ENCODE results near the gene HDAC6. TPM values are rescaled to one million over a fixed set of nuclear protein-coding genes. Genes with fewer than 3 reads are reported as not detected.

HDAC6 gene
- total and polyA plus RNA-seq, 5 donors from 2014 or later = 12.6 to 86.6 (median 18.5) TPM

GRCh38 chrX:48772602-48773001, 29.3 kb upstream of the HDAC6 start:
- Mint-ChIP-seq H3K4me3 (no peak overlapping the region), H3K9me3 (no peaks in the 10 kb centered on the region), H3K27ac (no peak overlapping the region)

GRCh38 chrX:48776818-48777439, 24.9 kb upstream of the HDAC6 start:
- H3K4me3 Mint-ChIP-seq = no peak overlapping the region
- Histone ChIP-seq H3K9me3 (ENCODE audit: control insufficient read depth in 2 of 2, low read length in 2 of 2) (no peaks in the 10 kb centered on the region), H3K4me3 (ENCODE audit: low read depth, low read length) (no peak overlapping the region), H3K27ac (ENCODE audit: insufficient read depth, low read length, poor library complexity, severe bottlenecking) (no peak overlapping the region), H3K36me3 (ENCODE audit: control insufficient read depth, insufficient read depth, low read length) (no peaks in the 10 kb centered on the region), H3K27me3 (ENCODE audit: control insufficient read depth, insufficient read depth, low read length) (no peaks in the 10 kb centered on the region), H3K4me1 (ENCODE audit: control insufficient read depth, insufficient read depth, low read length, poor library complexity, severe bottlenecking) (no peaks in the 10 kb centered on the region)
- ATAC-seq (ENCODE audit: low read depth in 2 of 2) = no peak
- no peak for DNase-seq
- H3K4me1 Mint-ChIP-seq = no peaks in the 10 kb centered on the region
- no peaks in the 10 kb centered on the region for H3K36me3 Mint-ChIP-seq
- H3K9me3 Mint-ChIP-seq = no peaks in the 10 kb centered on the region
- no peak overlapping the region for H3K27ac Mint-ChIP-seq
- H3K27me3 Mint-ChIP-seq = no peaks in the 10 kb centered on the region

More at GRCh38 chrX:48772602-48773001, 29.3 kb upstream of the HDAC6 start:
- Mint-ChIP-seq H3K36me3 (no peaks in the 10 kb centered on the region), H3K27me3 (no peaks in the 10 kb centered on the region), H3K4me1 (no peaks in the 10 kb centered on the region)
- Histone ChIP-seq H3K4me3 (ENCODE audit: low read depth, low read length) (no peak overlapping the region), H3K27ac (ENCODE audit: insufficient read depth, low read length, poor library complexity, severe bottlenecking) (no peak overlapping the region), H3K4me1 (ENCODE audit: control insufficient read depth, insufficient read depth, low read length, poor library complexity, severe bottlenecking) (no peaks in the 10 kb centered on the region), H3K36me3 (ENCODE audit: control insufficient read depth, insufficient read depth, low read length) (no peaks in the 10 kb centered on the region), H3K9me3 (ENCODE audit: control insufficient read depth in 2 of 2, low read length in 2 of 2) (no peaks in the 10 kb centered on the region), H3K27me3 (ENCODE audit: control insufficient read depth, insufficient read depth, low read length) (no peaks in the 10 kb centered on the region)
- ATAC-seq (ENCODE audit: low read depth in 2 of 2) = no peak
- DNase-seq = no peak

GRCh38 chrX:48779399-48779798, 22.5 kb upstream of the HDAC6 start:
- Mint-ChIP-seq H3K36me3 (no peaks in the 10 kb centered on the region), H3K9me3 (no peaks in the 10 kb centered on the region), H3K4me1 (no peaks in the 10 kb centered on the region), H3K27me3 (no peaks in the 10 kb centered on the region), H3K4me3 (no peak overlapping the region), H3K27ac (no peak overlapping the region)
- Histone ChIP-seq H3K4me3 (ENCODE audit: low read depth, low read length) (no peak overlapping the region), H3K27me3 (ENCODE audit: control insufficient read depth, insufficient read depth, low read length) (no peaks in the 10 kb centered on the region), H3K27ac (ENCODE audit: insufficient read depth, low read length, poor library complexity, severe bottlenecking) (no peak overlapping the region), H3K9me3 (ENCODE audit: control insufficient read depth in 2 of 2, low read length in 2 of 2) (no peaks in the 10 kb centered on the region), H3K36me3 (ENCODE audit: control insufficient read depth, insufficient read depth, low read length) (no peaks in the 10 kb centered on the region), H3K4me1 (ENCODE audit: control insufficient read depth, insufficient read depth, low read length, poor library complexity, severe bottlenecking) (no peaks in the 10 kb centered on the region)
- no peak for DNase-seq
- no peak for ATAC-seq (ENCODE audit: low read depth in 2 of 2)

GRCh38 chrX:48781705-48782104, 20.2 kb upstream of the HDAC6 start:
- Histone ChIP-seq H3K4me1 (ENCODE audit: control insufficient read depth, insufficient read depth, low read length, poor library complexity, severe bottlenecking) (no peaks in the 10 kb centered on the region), H3K27ac (ENCODE audit: insufficient read depth, low read length, poor library complexity, severe bottlenecking) (no peak overlapping the region), H3K4me3 (ENCODE audit: low read depth, low read length) (no peak overlapping the region), H3K36me3 (ENCODE audit: control insufficient read depth, insufficient read depth, low read length) (no peaks in the 10 kb centered on the region), H3K27me3 (ENCODE audit: control insufficient read depth, insufficient read depth, low read length) (no peaks in the 10 kb centered on the region), H3K9me3 (ENCODE audit: control insufficient read depth in 2 of 2, low read length in 2 of 2) (no peaks in the 10 kb centered on the region)
- Mint-ChIP-seq H3K36me3 (no peaks in the 10 kb centered on the region), H3K9me3 (no peaks in the 10 kb centered on the region), H3K27ac (no peak overlapping the region), H3K4me3 (no peak overlapping the region), H3K27me3 (no peaks in the 10 kb centered on the region), H3K4me1 (no peaks in the 10 kb centered on the region)
- ATAC-seq (ENCODE audit: low read depth in 2 of 2) = no peak
- DNase-seq = no peak

- Histone ChIP-seq H3K4me3 (ENCODE audit: low read depth, low read length) (no peak overlapping the region), H3K4me1 (ENCODE audit: control insufficient read depth, insufficient read depth, low read length, poor library complexity, severe bottlenecking) (no peaks in the 10 kb centered on the region), H3K27ac (ENCODE audit: insufficient read depth, low read length, poor library complexity, severe bottlenecking) (no peak overlapping the region), H3K9me3 (ENCODE audit: control insufficient read depth in 2 of 2, low read length in 2 of 2) (no peaks in the 10 kb centered on the region), H3K36me3 (ENCODE audit: control insufficient read depth, insufficient read depth, low read length) (no peaks in the 10 kb centered on the region), H3K27me3 (ENCODE audit: control insufficient read depth, insufficient read depth, low read length) (no peaks in the 10 kb centered on the region)
- H3K36me3 Mint-ChIP-seq = no peaks in the 10 kb centered on the region
- no peak overlapping the region for H3K4me3 Mint-ChIP-seq
- peak overlapping the region in 1 of 3 donors; percentile 49 for H3K27ac Mint-ChIP-seq
- no peaks in the 10 kb centered on the region for H3K9me3 Mint-ChIP-seq
- no peak for ATAC-seq (ENCODE audit: low read depth in 2 of 2)
- no peaks in the 10 kb centered on the region for H3K27me3 Mint-ChIP-seq
- DNase-seq = no peak
- no peaks in the 10 kb centered on the region for H3K4me1 Mint-ChIP-seq
These were observed 19.7 kb upstream of the HDAC6 start for GRCh38 chrX:48782216-48782615.

- H3K9me3 Mint-ChIP-seq = no peaks in the 10 kb centered on the region
- no peak overlapping the region for H3K4me3 Mint-ChIP-seq
- H3K9me3 ChIP-seq (ENCODE audit: control insufficient read depth in 2 of 2, low read length in 2 of 2) = no peaks in the 10 kb centered on the region
- no peak overlapping the region for H3K4me3 ChIP-seq (ENCODE audit: low read depth, low read length)
- no peaks in the 10 kb centered on the region for H3K36me3 ChIP-seq (ENCODE audit: control insufficient read depth, insufficient read depth, low read length)
- no peaks in the 10 kb centered on the region for H3K27me3 Mint-ChIP-seq
- H3K27me3 ChIP-seq (ENCODE audit: control insufficient read depth, insufficient read depth, low read length) = no peaks in the 10 kb centered on the region
- H3K36me3 Mint-ChIP-seq = no peaks in the 10 kb centered on the region
- no peaks in the 10 kb centered on the region for H3K4me1 Mint-ChIP-seq
- ATAC-seq (ENCODE audit: low read depth in 2 of 2) = no peak
- no peak overlapping the region for H3K27ac ChIP-seq (ENCODE audit: insufficient read depth, low read length, poor library complexity, severe bottlenecking)
- DNase-seq = no peak
- no peaks in the 10 kb centered on the region for H3K4me1 ChIP-seq (ENCODE audit: control insufficient read depth, insufficient read depth, low read length, poor library complexity, severe bottlenecking)
- no peak overlapping the region for H3K27ac Mint-ChIP-seq
These were observed 19.1 kb upstream of the HDAC6 start for GRCh38 chrX:48782795-48783194.

GRCh38 chrX:48784726-48785125, 17.1 kb upstream of the HDAC6 start:
- H3K4me3 Mint-ChIP-seq = no peak overlapping the region
- Histone ChIP-seq H3K9me3 (ENCODE audit: control insufficient read depth in 2 of 2, low read length in 2 of 2) (no peaks in the 10 kb centered on the region), H3K27ac (ENCODE audit: insufficient read depth, low read length, poor library complexity, severe bottlenecking) (no peak overlapping the region), H3K27me3 (ENCODE audit: control insufficient read depth, insufficient read depth, low read length) (no peaks in the 10 kb centered on the region), H3K4me1 (ENCODE audit: control insufficient read depth, insufficient read depth, low read length, poor library complexity, severe bottlenecking) (peaks cover 3% of the 10 kb centered on the region), H3K4me3 (ENCODE audit: low read depth, low read length) (no peak overlapping the region), H3K36me3 (ENCODE audit: control insufficient read depth, insufficient read depth, low read length) (no peaks in the 10 kb centered on the region)
- no peaks in the 10 kb centered on the region for H3K27me3 Mint-ChIP-seq
- peaks cover 0 to 2% (median 0%) of the 10 kb centered on the region in 7 donors for H3K9me3 Mint-ChIP-seq
- no peak overlapping the region for H3K27ac Mint-ChIP-seq
- DNase-seq (no peak), ATAC-seq (ENCODE audit: low read depth in 2 of 2) (no peak)
- peaks cover 0 to 12% (median under 1%) of the 10 kb centered on the region in 4 donors for H3K4me1 Mint-ChIP-seq
- no peaks in the 10 kb centered on the region for H3K36me3 Mint-ChIP-seq

- Histone ChIP-seq H3K4me1 (ENCODE audit: control insufficient read depth, insufficient read depth, low read length, poor library complexity, severe bottlenecking) (peaks cover 4% of the 10 kb centered on the region), H3K27ac (ENCODE audit: insufficient read depth, low read length, poor library complexity, severe bottlenecking) (no peak overlapping the region), H3K27me3 (ENCODE audit: control insufficient read depth, insufficient read depth, low read length) (no peaks in the 10 kb centered on the region), H3K4me3 (ENCODE audit: low read depth, low read length) (no peak overlapping the region), H3K36me3 (ENCODE audit: control insufficient read depth, insufficient read depth, low read length) (no peaks in the 10 kb centered on the region), H3K9me3 (ENCODE audit: control insufficient read depth in 2 of 2, low read length in 2 of 2) (no peaks in the 10 kb centered on the region)
- Mint-ChIP-seq H3K27me3 (no peaks in the 10 kb centered on the region), H3K27ac (peak overlapping the region in 1 of 3 donors; percentile 76), H3K4me1 (peaks cover 0 to 14% (median under 1%) of the 10 kb centered on the region in 4 donors), H3K4me3 (no peak overlapping the region), H3K36me3 (no peaks in the 10 kb centered on the region), H3K9me3 (peaks cover 0 to 2% (median 0%) of the 10 kb centered on the region in 7 donors)
- no peak for ATAC-seq (ENCODE audit: low read depth in 2 of 2)
- DNase-seq = no peak
These were observed 16.7 kb upstream of the HDAC6 start for GRCh38 chrX:48785186-48785539.
